GM12878 (cell line): ENCODE data around the gene NCS1. TPM values are rescaled to one million over a fixed set of nuclear protein-coding genes. Genes with fewer than 3 reads are reported as not detected.

Experiments used
- ASH2L ChIP-seq: fragments of 300-600, 200-600 bp; sonication (generic); IDR thresholded peaks from 2 replicates; pipeline ENCODE4 v1.6.1; 2017; ENCODE audit warnings: low read depth, mild to moderate bottlenecking, borderline replicate concordance
- CEBPB ChIP-seq, 2 experiments: fragments of 150-350 bp in 1 of 2; IDR thresholded peaks; 2 replicates each; pipeline ENCODE4 v1.6.1; 2012 to 2014; ENCODE audit warnings: low read depth in 2 of 2, low read length in 2 of 2, borderline replicate concordance in 1 of 2, inconsistent platforms in 1 of 2
- CHD4 ChIP-seq: fragments of 200-600 bp; sonication (generic); IDR thresholded peaks from 2 replicates; pipeline ENCODE4 v1.6.1; 2016; ENCODE audit warnings: mild to moderate bottlenecking
- E2F4 ChIP-seq: IDR thresholded peaks from 2 replicates; pipeline ENCODE4 v1.6.1; 2012; ENCODE audit warnings: low read depth, low read length, improper control_type of control experiment
- E4F1 ChIP-seq: fragments of 450-650 bp; IDR thresholded peaks from 2 replicates; pipeline ENCODE4 v1.6.1; 2018; ENCODE audit warnings: borderline replicate concordance, mild to moderate bottlenecking; ENCODE audit not compliant: partially characterized antibody
- NRF1 ChIP-seq: conservative IDR thresholded peaks from 2 replicates; pipeline ENCODE4 v1.6.1; 2011; ENCODE audit warnings: mild to moderate bottlenecking, low read depth, low read length, improper control_type of control experiment
- STAT3 ChIP-seq: IDR thresholded peaks from 2 replicates; pipeline ENCODE4 v1.6.1; 2011; ENCODE audit warnings: low read depth, low read length, improper control_type of control experiment
- ZNF592 ChIP-seq: fragments of 450-650 bp; IDR thresholded peaks from 2 replicates; pipeline ENCODE4 v1.6.1; 2017; ENCODE audit warnings: mild to moderate bottlenecking, moderate library complexity
- ZZZ3 ChIP-seq: IDR thresholded peaks from 2 replicates; pipeline ENCODE4 v1.6.1; 2011; ENCODE audit warnings: low read depth; ENCODE audit not compliant: control insufficient read depth, insufficient read length
- polyA plus RNA-seq, 11 experiments: library from polyadenylated mRNA; depleted of rRNA in 4 of 11; unstranded in 6 of 11; stranded (reverse) in 5 of 11; fragments of >200 nt; fragmentation: Nextera tagmentation in 4 of 11; fragmentation: Illumina TruSeq in 1 of 11; extraction: Ambion mirVana in 4 of 11; extraction: Trizol in 1 of 11; gene quantifications; 1 replicate in 1 of 11; 2 replicates in 10 of 11; pipeline versions ENCODE4 v1.2.1 to v1.2.3, GENCODE V29; 2011 to 2016; ENCODE audit warnings: inconsistent platforms in 2 of 11, missing spikeins in 2 of 11, low read depth in 1 of 11
- total RNA-seq, 4 experiments: library from RNA; depleted of rRNA in 3 of 4; stranded (reverse); fragments of >200 nt in 3 of 4; fragmentation: Illumina TruSeq in 1 of 4; extraction: Trizol in 1 of 4; gene quantifications; 2 replicates each; pipeline versions ENCODE4 v1.2.1 to v1.2.3, GENCODE V29; 2013 to 2021

NCS1 gene
- total and polyA plus RNA-seq, 10 of the 15 experiments (the other 5 are each of a cell fraction or from before 2014, with no cell fraction given) = 0.04 to 0.22 (median 0.06) TPM; not detected in 4

- no peak for TF ChIP-seq CEBPB (IDR thresholded peaks at IDR 0.05; ENCODE audit: borderline replicate concordance in 1 of 2, low read depth in 2 of 2, low read length in 2 of 2)
- no peak for TF ChIP-seq ZNF592
- TF ChIP-seq CHD4 = no peak
- no peak for TF ChIP-seq E2F4
- no peak for TF ChIP-seq STAT3
- TF ChIP-seq E4F1 = no peak
- no peak for TF ChIP-seq NRF1
- no peak for TF ChIP-seq ZZZ3
- TF ChIP-seq ASH2L = no peak
Observed at GRCh38 chr9:130201399-130201873, 29.2 kb downstream of the NCS1 start (continued).
